H1 (cell line): ENCODE measurements around the gene SLC6A19.

Experiments used
- CEBPB ChIP-seq: IDR thresholded peaks from 2 replicates; pipeline ENCODE4 v1.6.1; 2012; ENCODE audit warnings: low read depth, low read length
- CHD2 ChIP-seq: IDR thresholded peaks from 2 replicates; pipeline ENCODE4 v1.6.1; 2012; ENCODE audit warnings: low read length, improper control_type of control experiment
- CTCF ChIP-seq, 3 experiments: IDR thresholded peaks; 1 replicate in 2 of 3; 2 replicates in 1 of 3; pipeline versions ENCODE4 v1.5.1 to v1.6.1; 2011; ENCODE audit warnings: low read length in 3 of 3, mild to moderate bottlenecking in 3 of 3, inconsistent platforms in 2 of 3, low read depth in 1 of 3, moderate library complexity in 1 of 3; ENCODE audit not compliant: insufficient read depth in 1 of 3; ENCODE audit errors: control extremely low read depth in 1 of 3
- FOSL1 ChIP-seq: IDR thresholded peaks from 2 replicates; pipeline ENCODE4 v1.6.1; 2011; ENCODE audit warnings: mild to moderate bottlenecking, low read depth, low read length, moderate library complexity; ENCODE audit not compliant: insufficient read depth
- HDAC2 ChIP-seq, 2 experiments: fragments of 300-600 bp in 1 of 2; sonication (generic) in 1 of 2; IDR thresholded peaks; 2 replicates each; pipeline ENCODE4 v1.6.1; 2011 to 2012; ENCODE audit warnings: low read depth in 2 of 2, low read length in 2 of 2, mild to moderate bottlenecking in 2 of 2, moderate library complexity in 2 of 2, borderline replicate concordance in 1 of 2, inconsistent platforms in 1 of 2
- MAX ChIP-seq: IDR thresholded peaks from 2 replicates; pipeline ENCODE4 v1.6.1; 2012; ENCODE audit warnings: inconsistent platforms
- NRF1 ChIP-seq: IDR thresholded peaks from 2 replicates; pipeline ENCODE4 v1.6.1; 2011; ENCODE audit warnings: mild to moderate bottlenecking, low read depth, low read length, improper control_type of control experiment
- SIN3A ChIP-seq, 2 experiments: IDR thresholded peaks in 1 of 2; conservative IDR thresholded peaks in 1 of 2; 2 replicates each; pipeline ENCODE4 v1.6.1; 2011 to 2012; ENCODE audit warnings: low read length in 2 of 2, improper control_type of control experiment in 1 of 2, low read depth in 1 of 2, mild to moderate bottlenecking in 1 of 2

DNA sequence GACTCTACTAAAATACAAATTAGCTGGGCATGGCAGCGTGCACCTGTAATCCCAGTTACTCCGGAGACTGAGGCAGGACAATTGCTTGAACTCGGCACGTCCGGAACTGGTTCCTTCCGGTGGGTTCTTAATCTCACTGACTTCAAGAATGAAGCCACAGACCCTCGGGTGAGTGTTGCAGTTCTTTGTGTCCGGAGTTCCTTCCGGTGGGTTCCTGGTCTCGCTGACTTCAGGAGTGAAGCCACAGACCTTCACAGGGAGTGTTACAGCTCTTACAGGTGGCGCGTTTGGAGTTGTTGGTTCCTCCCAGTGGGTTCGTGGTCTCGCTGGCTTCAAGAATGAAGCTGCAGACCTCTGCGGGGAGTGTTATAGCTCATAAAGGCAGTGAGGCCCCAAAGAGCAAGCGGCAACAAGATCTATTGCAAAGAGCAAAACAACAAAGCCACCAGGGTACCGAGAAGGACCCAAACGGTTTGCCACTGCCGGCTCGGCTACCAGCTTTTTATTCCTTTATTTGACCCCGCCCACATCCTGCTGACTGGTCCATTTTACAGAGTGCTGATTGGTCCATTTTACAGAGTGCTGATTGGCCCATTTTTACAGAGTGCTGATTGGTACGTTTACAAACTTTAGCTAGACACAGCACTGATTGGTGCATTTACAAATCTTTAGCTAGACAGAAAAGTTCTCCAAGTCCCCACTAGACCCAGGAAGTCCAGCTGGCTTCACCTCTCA, 28.6 kb upstream of the SLC6A19 start:
- TF ChIP-seq HDAC2 (IDR thresholded peaks at IDR 0.05; ENCODE audit: borderline replicate concordance in 1 of 2, low read depth in 2 of 2, low read length in 2 of 2) (no peak), NRF1 (no peak), FOSL1 (no peak), CTCF (IDR thresholded peaks at IDR 0.05; ENCODE audit: control extremely low read depth in 1 of 3, insufficient read depth in 1 of 3, low read depth in 1 of 3, low read length in 3 of 3) (no peak), MAX (no peak), SIN3A (conservative IDR thresholded peaks at IDR 0.05 in 1 of 2, IDR thresholded peaks at IDR 0.05 in 1 of 2; ENCODE audit: low read depth in 1 of 2, low read length in 2 of 2) (no peak), CHD2 (no peak), CEBPB (no peak)
